H1 (cell line): ENCODE data around the gene IVNS1ABP. TPM values are rescaled to one million over a fixed set of nuclear protein-coding genes. Genes with fewer than 3 reads are reported as not detected.

Experiments
- ATF2 ChIP-seq: IDR thresholded peaks from 2 replicates; pipeline ENCODE4 v1.6.1; 2012; ENCODE audit warnings: low read length, inconsistent platforms
- BRCA1 ChIP-seq: IDR thresholded peaks from 2 replicates; pipeline ENCODE4 v1.6.1; 2012; ENCODE audit warnings: low read depth, low read length, improper control_type of control experiment
- FOSL1 ChIP-seq: IDR thresholded peaks from 2 replicates; pipeline ENCODE4 v1.6.1; 2011; ENCODE audit warnings: mild to moderate bottlenecking, low read depth, low read length, moderate library complexity; ENCODE audit not compliant: insufficient read depth
- JUND ChIP-seq: IDR thresholded peaks from 2 replicates; pipeline ENCODE4 v1.6.1; 2011; ENCODE audit warnings: mild to moderate bottlenecking, improper control_type of control experiment, low read length
- NANOG ChIP-seq: IDR thresholded peaks from 2 replicates; pipeline ENCODE4 v1.6.1; 2011; ENCODE audit warnings: low read length, low read depth, mild to moderate bottlenecking, inconsistent platforms; ENCODE audit not compliant: insufficient read depth, poor library complexity, severe bottlenecking
- POLR2A ChIP-seq, 2 experiments: IDR thresholded peaks; 1 replicate in 1 of 2; 2 replicates in 1 of 2; pipeline ENCODE4 v1.6.1; 2011; ENCODE audit warnings: low read depth in 2 of 2, low read length in 2 of 2, mild to moderate bottlenecking in 2 of 2; ENCODE audit errors: control extremely low read depth in 1 of 2
- POLR2AphosphoS5 ChIP-seq: IDR thresholded peaks from 2 replicates; pipeline ENCODE4 v1.6.1; 2011; ENCODE audit warnings: low read depth, low read length
- TAF1 ChIP-seq: IDR thresholded peaks from 2 replicates; pipeline ENCODE4 v1.6.1; 2011; ENCODE audit warnings: mild to moderate bottlenecking, low read depth, low read length
- polyA plus RNA-seq, 7 experiments: library from polyadenylated mRNA; depleted of rRNA in 3 of 7; stranded (reverse) in 5 of 7; unstranded in 2 of 7; fragments of >200 nt in 5 of 7; fragments of 200-250 nt in 2 of 7; gene quantifications; 1 replicate in 5 of 7; 2 replicates in 1 of 7; 4 replicates in 1 of 7; pipeline versions ENCODE4 v1.2.1 to v1.2.3, GENCODE V29; 2011 to 2013; ENCODE audit warnings: missing spikeins in 2 of 7, mixed read lengths in 2 of 7
- total RNA-seq: library from RNA; stranded (reverse); fragmentation: NEBNext Ultra II Directional; extraction: Animal tissue kit (Norgen Biotek cat#: 25700); gene quantifications from 2 replicates; pipeline ENCODE4 v1.2.1, GENCODE V29; 2021

The IVNS1ABP gene
- total and polyA plus RNA-seq, 2 of the 8 experiments (the other 6 are each of a cell fraction or from before 2014, with no cell fraction given), result 65.9 to 189 TPM

GRCh38 chr1:185293967-185294542, 23.0 kb downstream of the IVNS1ABP start (continued):
- TF ChIP-seq POLR2AphosphoS5 (no peak), JUND (no peak), FOSL1 (no peak), BRCA1 (no peak), POLR2A (IDR thresholded peaks at IDR 0.05; ENCODE audit: control extremely low read depth in 1 of 2, low read depth in 2 of 2, low read length in 2 of 2) (no peak), NANOG (no peak), TAF1 (no peak), ATF2 (no peak)
